Astrocyte (in vitro differentiated cells and primary cell): ENCODE measurements around the gene ELMOD3.

Source experiments
- EZH2 ChIP-seq: IDR thresholded peaks from 2 replicates; pipeline ENCODE4 v1.6.1; 2012; ENCODE audit warnings: mild to moderate bottlenecking, low read length, inconsistent platforms; ENCODE audit not compliant: insufficient read depth
- TF ChIP-seq, protein P1 (sequence below): IDR thresholded peaks from 2 replicates; pipeline ENCODE4 v1.5.1; 2011; ENCODE audit warnings: low read depth, mild to moderate bottlenecking, inconsistent platforms, low read length, moderate library complexity; ENCODE audit not compliant: insufficient read depth

DNA sequence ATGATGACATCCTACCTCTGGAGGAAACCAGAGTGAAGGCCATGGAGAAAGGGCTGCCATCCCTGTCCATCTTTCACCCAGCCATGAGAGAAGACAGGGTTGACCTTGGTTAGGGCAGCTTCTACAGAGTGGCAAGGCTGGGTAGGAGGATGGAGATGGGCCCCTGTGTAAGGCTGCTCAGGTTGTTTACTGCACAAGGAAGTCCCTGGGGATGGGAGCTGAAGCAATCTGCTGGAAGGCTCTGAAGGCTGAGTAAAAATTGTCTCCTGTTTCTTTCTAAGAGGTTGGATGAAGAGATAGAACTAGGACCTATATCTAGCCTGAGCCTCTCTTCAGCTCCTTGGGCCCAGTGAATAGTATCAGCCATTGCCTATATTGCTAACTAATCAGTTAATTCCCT, 14.4 kb downstream of the ELMOD3 start:
- TF ChIP-seq, protein P1, sequence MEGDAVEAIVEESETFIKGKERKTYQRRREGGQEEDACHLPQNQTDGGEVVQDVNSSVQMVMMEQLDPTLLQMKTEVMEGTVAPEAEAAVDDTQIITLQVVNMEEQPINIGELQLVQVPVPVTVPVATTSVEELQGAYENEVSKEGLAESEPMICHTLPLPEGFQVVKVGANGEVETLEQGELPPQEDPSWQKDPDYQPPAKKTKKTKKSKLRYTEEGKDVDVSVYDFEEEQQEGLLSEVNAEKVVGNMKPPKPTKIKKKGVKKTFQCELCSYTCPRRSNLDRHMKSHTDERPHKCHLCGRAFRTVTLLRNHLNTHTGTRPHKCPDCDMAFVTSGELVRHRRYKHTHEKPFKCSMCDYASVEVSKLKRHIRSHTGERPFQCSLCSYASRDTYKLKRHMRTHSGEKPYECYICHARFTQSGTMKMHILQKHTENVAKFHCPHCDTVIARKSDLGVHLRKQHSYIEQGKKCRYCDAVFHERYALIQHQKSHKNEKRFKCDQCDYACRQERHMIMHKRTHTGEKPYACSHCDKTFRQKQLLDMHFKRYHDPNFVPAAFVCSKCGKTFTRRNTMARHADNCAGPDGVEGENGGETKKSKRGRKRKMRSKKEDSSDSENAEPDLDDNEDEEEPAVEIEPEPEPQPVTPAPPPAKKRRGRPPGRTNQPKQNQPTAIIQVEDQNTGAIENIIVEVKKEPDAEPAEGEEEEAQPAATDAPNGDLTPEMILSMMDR = no peak
- TF ChIP-seq EZH2 = no peak
